NCI-H2029 (cell line): ENCODE results near the gene SV2A.
"Not testable (repeated sequence)": the region's sequence is repeated elsewhere in the genome, so short reads cannot be mapped to it uniquely, and the experiment has no call there.

Experiments used
- DNase-seq: peaks from one replicate; lab custom pipeline; 2025; lab: John Stamatoyannopoulos, UW

The SV2A gene, protein sequence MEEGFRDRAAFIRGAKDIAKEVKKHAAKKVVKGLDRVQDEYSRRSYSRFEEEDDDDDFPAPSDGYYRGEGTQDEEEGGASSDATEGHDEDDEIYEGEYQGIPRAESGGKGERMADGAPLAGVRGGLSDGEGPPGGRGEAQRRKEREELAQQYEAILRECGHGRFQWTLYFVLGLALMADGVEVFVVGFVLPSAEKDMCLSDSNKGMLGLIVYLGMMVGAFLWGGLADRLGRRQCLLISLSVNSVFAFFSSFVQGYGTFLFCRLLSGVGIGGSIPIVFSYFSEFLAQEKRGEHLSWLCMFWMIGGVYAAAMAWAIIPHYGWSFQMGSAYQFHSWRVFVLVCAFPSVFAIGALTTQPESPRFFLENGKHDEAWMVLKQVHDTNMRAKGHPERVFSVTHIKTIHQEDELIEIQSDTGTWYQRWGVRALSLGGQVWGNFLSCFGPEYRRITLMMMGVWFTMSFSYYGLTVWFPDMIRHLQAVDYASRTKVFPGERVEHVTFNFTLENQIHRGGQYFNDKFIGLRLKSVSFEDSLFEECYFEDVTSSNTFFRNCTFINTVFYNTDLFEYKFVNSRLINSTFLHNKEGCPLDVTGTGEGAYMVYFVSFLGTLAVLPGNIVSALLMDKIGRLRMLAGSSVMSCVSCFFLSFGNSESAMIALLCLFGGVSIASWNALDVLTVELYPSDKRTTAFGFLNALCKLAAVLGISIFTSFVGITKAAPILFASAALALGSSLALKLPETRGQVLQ

DNA sequence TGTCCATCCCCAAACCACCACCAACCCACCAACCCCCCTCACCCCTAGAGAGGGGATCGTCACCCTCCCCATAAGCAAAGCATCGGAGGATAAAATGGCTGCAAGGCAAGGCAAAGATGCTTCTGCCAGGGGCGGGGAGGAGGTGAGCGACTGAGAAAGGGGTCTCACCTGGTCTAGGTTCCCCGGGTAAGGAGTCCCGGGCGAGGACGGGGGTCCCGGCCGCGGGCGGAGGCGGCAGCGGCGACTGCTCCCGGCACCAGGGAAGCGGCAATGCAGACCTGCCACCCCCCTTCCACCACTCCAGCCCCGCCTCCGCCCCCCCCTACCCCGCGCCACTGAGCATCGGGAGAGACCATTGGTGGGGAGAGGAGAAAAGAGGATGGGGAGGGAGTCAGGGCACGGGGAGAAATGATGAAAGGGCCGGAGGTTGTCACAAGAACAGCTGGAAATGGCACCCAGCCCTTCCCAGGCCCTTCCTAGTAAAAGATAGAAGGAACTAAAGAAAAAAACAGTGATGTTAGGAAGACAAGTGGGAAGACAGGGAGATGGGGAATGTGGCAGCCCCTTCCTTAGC, at the start of gene SV2A:
Gene SV2A, minus strand, starts transcription at position 274 of the 574 bp plus-strand sequence. CDS start 4,004 bp downstream, outside the sequence.
- peak; percentile 18 for DNase-seq

DNA sequence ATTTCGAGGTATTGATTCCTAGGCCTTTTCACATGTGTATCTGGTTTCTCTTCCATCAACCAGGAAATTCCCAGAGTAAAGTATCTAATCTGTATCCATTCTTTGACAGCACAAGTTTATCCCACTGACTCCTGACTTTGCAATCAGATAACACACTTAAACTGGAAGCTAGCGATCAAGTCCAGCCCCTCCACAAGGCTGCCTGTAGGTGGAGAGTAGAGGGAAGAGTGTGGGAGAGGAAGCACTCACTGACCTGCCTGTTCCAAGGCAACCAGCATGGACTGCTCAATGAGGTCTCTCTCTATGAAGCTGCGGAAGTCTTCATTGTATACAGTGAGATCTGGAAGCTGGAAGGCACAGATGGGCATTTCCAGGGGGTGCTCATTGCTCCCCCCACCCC, 49.4 kb upstream of the SV2A start:
- no peak for DNase-seq

DNA sequence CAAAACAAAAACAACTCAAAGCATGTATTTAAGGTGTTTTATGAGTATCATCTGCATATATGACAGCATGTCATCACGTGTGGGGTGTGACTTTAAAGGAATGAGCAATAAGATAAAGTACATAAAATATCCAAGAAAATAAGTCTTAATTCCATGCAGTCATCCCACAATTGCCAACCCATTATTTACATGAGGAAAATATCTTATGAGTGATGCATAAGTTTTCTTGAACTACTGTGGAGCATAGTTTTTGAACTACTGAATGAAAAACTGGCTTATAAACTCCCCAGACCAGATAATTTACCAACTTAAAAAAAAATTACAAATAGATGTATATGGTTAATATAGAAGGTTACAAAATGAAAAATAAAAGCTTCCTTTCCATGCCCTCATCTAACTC, 48.8 kb upstream of the SV2A start:
- DNase-seq = no peak

DNA sequence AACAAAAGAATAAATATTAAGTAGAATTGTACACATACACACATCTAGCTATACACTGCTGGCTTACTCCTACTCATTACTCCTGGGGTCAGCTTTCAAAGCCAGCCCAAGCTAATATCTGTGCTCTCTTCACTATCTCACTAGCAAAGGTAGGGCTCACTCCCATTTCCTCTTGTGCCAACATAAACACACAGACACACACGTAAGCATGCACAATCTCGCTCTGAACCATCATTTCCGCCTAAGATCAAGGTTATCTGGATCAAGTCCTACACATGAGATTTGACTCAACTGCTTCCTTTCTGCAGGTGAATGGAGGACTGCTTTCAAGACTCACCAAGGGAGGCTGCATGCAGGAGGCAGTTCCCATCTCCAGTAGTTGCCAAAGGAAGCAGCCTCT, 47.8 kb upstream of the SV2A start:
- no peak for DNase-seq

DNA sequence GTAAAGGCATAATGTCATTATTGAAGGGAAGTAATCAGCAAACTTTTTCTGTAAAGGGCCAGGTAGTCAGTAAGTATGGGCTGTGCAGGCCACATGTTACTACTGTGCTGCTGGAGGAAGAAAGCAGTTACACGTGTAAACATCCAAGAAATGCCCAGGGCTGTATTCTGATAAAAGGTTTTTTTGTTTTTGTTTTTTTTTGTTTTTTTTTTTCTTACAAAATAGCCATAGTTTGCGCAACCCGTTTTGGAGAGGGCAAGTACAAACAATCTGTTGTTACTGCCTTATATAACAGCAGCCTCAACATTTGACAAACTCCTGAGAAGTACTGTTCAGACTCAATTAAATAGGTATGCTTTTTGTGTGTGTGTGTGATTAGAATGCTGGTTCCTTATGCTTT, 45.7 kb upstream of the SV2A start:
- no peak for DNase-seq

DNA sequence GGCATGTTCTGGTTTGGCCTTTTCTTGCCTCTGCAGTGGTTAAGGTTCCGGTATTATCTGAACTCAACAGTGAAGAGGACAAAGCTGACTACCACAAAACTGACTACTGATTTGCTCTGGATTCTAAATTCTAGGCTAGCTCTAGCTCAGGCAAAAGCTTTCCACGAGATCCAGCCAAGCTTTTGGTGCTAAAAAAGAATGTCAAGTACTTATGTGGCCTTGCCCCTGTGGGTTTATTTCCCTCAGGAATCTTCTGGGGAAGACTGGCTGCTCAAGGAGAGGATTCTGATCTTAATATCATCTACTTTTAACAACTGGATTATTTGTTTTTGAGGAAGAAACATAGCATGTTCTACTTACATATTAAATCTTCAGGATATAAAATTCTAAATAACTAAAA, 45.1 kb upstream of the SV2A start:
- no peak for DNase-seq

DNA sequence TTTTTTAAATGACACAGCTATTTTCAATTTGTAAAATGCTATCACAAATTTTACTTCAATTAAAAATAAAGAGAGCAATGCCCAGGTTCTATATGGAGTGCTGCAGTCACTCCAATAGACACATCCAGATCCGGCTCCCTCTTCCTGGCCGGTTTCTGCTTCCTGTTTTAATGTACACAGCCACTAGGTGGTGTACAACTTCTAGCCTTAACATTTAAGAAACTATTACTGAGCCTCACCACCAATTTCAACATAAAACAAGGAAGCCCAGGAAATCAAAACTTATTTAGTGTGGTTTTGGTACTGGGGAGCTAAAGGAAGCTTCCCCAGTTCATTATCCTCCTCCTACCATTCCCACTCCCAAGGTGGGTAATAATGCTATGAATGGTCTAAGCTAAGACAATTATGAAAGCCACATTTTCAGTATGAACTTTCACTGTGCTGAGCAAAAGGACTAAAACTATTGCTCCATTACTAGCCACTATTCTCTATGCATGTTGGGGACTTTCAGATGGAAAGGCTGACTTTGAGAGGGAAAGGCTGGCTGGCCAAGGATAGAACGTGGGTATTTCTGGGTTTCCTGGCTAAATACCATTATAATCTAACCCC, 44.5 kb upstream of the SV2A start:
- peak; percentile 79 for DNase-seq

DNA sequence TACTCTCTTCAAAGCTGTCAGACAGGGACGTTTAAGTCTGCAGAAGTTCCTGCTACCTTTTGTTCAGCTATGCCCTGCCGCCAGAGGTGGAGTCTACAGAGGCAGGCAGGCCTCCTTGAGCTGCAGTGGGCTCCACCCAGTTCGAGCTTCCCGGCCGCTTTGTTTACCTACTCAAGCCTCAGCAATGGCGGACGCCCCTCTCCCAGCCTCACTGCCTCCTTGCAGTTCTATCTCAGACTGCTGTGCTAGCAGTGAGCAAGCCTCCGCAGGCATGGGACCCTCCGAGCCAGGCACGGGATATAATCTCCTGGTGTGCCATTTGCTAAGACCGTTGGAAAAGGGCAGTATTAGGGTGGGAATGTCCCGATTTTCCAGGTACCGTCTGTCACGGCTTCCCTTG, 39.9 kb upstream of the SV2A start:
- not testable (repeated sequence) for DNase-seq

DNA sequence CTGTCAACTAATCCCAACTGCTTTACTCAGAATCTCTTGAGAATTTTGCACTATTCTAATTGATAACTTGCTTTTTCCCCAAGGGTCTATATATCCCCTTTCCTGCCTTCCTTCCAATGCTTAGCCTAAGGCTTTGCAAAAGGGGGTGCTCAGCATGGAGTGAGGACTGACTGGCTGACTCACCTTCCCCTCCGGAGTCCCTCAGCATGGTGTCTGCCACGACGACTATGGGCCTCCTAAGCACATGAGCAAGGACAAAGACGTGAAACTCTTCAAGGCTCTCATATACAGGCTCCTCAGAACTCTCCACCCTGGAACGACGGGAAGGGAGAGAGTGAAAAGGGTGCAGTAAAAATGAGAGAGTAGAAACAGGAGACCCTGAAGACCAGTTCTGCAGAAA, 32.3 kb upstream of the SV2A start:
- DNase-seq = no peak

DNA sequence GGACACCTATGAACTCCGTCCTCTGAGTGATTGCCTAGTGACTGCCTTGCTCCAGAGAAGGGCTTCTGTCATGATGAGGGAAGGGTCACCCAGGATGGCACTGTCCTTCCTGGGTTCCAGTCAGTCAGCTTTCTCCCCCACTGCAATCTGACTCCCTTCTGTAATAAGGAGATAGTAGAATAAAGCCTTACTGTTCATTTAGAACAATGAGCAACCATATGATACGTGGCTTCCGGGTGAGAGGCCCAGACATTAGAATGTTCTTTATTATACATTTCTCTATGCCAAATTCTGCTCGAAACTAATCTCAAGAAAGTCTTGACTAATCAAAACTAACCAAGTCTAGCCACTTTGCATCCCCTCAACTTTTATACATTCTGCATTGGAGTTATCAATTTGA, 27.6 kb upstream of the SV2A start:
- DNase-seq = no peak

DNA sequence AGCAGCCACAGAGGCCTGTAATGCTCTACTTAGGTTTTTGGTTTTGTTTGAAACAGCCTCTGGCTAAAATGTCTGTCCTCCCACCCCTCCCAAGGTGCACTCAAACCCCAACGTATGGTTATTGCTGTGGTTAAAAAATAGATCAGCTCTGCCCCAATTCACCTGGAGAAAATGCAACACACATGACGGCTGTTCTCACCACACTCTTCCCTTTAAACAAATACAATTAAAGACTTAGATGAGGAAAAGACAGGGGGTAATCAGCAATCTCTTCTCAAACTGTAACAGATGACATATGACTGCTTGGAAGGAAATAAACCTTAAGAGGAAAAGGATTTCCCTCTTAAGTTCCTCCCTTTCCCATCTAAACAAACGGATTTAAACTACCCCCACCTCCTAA, 25.2 kb upstream of the SV2A start:
- no peak for DNase-seq

DNA sequence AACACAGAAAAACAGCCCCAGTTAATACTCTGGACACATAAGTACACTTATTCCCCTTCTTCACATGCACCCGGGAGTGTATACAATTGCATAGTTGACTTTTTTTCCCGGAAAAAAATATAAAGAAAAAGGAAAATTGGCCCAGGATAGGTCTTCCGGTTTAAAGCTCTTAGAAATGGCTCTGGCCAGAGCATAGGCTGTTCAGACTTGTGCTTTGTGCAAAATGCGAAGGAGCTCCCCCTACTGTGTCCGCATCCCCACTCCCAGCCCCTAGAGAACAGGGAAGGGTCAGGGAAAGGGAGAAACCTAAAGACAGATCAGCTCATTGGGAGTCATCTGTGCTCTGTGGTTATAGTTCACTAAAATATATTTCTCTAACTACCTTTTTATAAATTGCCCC, 24.6 kb upstream of the SV2A start:
- no peak for DNase-seq

DNA sequence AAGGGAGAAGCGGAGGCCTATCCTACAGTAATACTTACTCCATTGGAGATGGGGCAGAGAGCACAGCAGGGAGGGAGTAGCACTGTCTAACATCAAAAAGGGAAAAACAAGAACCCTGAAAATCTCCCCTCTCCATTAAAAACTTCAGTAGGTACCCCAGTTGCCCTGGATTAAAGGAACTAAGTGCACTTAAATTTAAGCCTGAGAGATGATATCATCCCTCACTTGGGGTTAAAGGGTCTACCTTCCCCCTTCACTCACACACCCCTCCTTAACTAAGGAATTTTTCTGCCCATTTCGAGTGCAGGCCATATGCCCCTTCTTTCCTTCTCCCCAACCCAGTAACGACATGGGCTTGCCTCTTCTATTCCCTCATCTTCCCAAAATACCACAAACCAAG, 22.8 kb upstream of the SV2A start:
- no peak for DNase-seq

DNA sequence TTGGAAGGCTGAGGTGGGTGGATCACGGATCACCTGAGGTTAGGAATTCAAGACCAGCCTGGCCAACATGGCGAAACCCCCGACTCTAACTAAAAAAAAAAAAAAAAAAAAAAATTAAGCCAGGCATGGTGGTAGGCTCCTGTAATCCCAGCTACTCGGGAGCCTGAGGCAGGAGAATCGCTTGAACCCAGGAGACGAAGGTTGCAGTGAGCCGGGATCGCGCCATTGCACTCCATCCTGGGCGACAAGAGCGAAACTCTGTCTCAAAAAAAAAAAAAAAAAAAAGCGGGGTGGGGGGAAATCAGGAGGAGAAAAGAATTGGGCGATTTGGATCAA, 21.0 kb upstream of the SV2A start:
- DNase-seq = not testable (repeated sequence)

DNA sequence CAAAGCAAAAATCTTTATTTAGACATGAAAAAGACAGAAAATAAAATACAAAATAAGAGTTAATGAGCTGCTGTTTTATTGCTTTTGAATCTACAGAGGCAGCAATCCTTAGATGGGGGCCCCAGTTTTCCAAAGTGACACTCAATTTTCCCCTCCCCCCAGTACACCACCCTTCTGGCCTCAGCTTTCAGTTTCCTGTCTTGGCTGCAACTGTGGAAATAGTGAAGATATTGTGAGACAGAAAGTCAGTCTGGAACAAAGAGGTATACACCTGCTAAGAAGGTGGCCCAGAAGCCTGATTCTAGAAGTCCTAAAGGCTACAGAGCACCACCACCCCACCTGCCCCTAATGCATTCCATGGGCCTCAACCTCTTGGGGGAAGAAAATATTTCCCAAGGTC, 20.1 kb upstream of the SV2A start:
- DNase-seq = no peak

DNA sequence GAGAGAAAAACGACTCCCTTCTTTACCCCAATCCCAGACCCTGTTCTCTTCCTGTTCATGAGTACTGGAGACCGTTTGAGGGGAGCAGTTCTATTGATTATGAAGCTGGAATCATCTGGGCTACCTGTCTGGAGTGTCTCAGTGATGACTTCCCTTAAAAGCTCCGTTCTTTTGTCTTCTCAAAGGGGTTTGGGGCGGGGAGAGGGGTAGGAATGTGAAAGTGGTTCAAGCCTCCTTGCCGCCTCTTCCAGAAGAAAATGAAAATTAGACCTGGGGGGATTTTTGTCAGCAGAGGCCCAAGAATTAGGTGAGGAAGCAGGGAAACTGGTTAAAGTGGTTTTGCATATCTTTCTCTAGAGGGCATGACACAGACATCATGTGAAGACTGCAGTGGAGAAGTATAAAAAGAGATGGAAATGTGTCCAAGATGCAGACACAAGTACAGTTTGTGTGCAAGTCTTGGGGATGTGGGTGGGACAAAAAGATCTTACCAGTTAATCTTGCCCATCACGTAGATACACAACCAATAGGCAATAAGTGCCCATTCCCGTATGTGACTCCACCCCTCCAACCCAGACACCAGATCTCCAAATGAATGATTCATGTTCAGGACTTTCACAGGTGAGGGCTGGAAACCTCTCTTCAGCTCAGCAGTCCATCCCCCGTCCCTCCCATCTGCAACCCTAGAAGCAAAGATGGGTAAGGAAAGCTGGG, 19.5 kb upstream of the SV2A start:
- peak; percentile 14 for DNase-seq

DNA sequence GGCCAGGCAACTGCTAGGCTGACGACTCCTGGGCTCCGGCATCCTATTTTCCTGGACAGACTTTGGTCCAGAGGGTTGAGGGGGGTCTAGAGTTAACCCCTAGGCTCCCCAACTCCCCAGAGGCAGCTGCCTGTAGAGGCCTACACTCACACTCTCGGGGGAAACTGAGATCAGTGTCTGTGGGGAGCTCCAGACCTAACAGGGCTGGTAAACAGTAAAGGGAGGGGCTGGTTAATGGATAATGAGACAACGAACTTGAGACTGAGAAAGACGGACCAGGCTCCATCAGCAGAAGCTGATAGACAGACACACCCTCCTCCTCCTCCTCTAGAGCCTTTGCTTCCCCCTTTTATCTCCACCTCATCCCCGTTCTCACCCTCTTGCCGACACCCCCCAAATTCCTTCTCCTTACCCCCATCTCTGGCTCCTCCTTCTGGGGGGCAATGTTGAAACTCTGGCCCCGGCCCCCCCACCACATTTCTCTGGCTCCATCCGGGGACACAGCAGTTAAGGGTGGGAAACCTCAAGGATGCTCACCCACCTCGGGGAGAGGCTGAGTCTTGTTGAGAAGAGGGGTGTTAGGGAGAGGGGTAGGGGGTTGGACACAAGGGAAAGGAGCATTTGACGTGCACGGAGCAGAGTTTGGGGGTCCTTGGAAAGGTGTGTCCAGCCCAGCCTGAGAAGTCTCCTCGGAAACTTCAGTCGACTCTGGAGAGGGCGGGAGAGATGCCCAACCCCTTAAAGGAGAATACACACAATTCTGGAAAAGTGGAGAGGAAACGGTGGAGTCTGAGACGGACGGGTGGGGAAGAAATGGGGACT, 18.7 kb upstream of the SV2A start, which contains the start of gene MTMR11:
Gene MTMR11, minus strand, starts transcription at position 710 of the 822 bp plus-strand sequence. Its CDS starts 232 bp downstream, at position 478.
- no peak for DNase-seq

DNA sequence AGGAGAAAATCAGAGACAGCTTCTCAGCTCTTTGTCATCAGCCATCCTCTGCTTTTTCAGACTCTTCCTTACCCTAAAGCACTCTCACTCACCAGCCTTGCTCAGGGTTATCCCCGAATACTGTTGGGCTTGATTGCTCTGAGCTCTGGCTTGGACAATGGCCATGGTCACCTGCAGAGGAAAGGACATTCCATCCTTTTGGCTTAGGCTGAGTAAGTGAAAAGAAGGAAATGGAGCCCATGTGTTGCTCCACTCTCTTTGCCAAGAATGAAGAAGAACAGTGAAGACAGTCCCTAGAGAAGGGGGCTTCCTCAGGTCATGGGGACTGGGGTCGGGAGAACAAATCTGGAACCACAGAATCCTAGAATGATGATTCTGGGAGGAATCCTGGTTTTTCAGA, 16.7 kb upstream of the SV2A start:
- DNase-seq = no peak

DNA sequence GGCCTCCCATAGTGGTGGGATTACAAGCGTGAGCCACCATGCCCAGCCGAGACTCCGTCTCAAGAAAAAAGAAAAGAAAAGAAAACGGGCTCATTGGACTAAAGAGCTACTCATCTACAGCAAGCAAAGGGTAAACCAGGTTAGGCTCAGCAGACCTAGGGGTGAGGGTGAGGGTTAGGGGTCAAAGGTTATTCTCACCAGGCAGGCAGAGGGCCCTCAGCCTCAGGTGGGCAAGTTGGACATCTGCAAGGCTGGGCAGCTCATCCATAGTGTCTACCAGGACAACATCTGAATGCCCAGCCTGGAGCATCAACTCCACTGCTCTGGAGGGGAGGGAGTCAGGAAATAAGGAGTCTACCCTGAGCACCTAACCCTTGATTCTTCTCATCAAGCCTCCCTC, 15.6 kb upstream of the SV2A start:
- no peak for DNase-seq

DNA sequence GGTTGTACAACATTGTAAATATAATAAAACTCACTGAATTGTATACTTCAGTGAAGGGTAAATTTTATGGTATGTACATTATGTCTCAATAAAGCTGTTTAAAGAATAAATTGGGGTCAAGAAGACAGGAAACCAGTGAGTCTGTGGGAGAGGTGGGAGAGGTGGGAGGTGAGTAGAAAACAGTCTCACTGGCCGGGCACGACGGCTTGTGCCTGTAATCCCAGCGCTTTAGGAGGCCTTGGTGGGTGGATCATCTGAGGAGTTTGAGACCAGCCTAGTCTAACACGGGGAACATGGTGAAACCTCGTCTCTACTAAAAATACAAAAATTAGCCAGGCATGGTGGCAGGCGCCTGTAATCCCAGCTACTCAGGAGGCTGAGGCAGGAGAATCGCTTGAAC, 14.8 kb upstream of the SV2A start:
- no peak for DNase-seq

DNA sequence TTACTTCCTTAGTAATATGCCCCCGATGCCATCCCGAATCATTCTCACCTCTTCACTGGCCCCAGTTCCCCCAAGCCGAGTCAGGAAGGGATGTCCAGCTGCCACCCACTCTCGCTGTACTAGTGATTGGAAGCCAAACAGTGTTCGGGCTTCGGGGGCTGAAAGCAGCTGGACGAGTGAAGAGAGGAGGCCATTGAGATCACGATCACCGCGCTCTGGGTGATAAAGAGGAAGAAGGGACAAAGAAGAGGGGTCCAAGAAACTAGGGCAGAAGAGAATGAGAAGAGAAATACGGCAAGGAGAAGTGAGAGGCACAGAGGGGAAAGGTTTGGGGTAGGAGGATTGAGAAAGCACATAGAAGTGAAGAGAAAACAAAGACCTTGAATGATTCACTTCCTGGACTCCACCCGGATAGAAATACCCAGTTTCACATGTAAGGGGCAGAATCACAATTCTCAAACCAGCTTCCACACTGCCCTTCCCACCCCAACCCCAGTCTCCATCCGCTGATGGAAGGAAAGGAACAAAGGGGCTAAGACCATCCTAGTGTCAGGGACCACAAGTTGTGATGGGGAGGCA, 13.7 kb upstream of the SV2A start:
- no peak for DNase-seq
